OCI-LY1 (cell line): ENCODE results near the gene ITGB8.

Source experiments
- CTCF ChIP-seq: fragments of 200-600 bp; sonication (generic), shearing (Covaris generic); IDR thresholded peaks from 2 replicates; pipeline ENCODE4 v1.5.1; 2017; ENCODE audit warnings: mild to moderate bottlenecking, antibody characterized with exemption, low read length, moderate library complexity, mixed read lengths
- EZH2 ChIP-seq: fragments of 200-600 bp; sonication (generic), shearing (Covaris generic); IDR thresholded peaks from 2 replicates; pipeline ENCODE4 v1.8.0; 2017; ENCODE audit warnings: borderline replicate concordance, mixed run types, mild to moderate bottlenecking, antibody characterized with exemption, low read length, moderate library complexity, mixed read lengths

GRCh38 chr7:20296444-20296843 lies 34.3 kb upstream of the ITGB8 start:
- TF ChIP-seq EZH2 (no peak), CTCF (no peak)
